PC-3 (cell line): ENCODE results near the gene MAPKBP1. TPM values are rescaled to one million over a fixed set of nuclear protein-coding genes. Genes with fewer than 3 reads are reported as not detected.

Experiments used
- ATAC-seq: fragments of 200-7000 bp; cut with Tn5 transposase; 2 replicates; pipeline ENCODE4 v1.9.1; 2020; ENCODE audit warnings: mild to moderate bottlenecking, moderate library complexity
- BruUV-seq: library from RNA; stranded (reverse); fragments of 400-500 nt; replicated peaks from 2 replicates; lab custom pipeline; 2021; lab: Mats Ljungman, UMichigan
- CTCF ChIA-PET: fragments of 300-600 bp; sonication (Branson Sonifier 250); formaldehyde crosslinking; loops from one replicate; lab custom pipeline; 2022; ENCODE audit warnings: antibody characterized with exemption; lab: Charles Lee
- POLR2A ChIA-PET: fragments of 300-600 bp; sonication (Branson Sonifier 250); formaldehyde crosslinking; loops from one replicate; lab custom pipeline; 2022; ENCODE audit warnings: antibody characterized with exemption; ENCODE audit not compliant: unreplicated experiment; lab: Charles Lee
- DNase-seq: peaks from one replicate; pipeline ENCODE4 v3.0.0-alpha.2; 2015
- H2AFZ ChIP-seq: fragments of 300-600 bp; sonication (generic); 2 replicates; pipeline ENCODE4 v1.6.0; 2016; ENCODE audit warnings: antibody characterized with exemption, low read length
- H3F3A ChIP-seq: fragments of 300-600 bp; sonication (generic); one replicate; pipeline ENCODE4 v1.6.0; 2017; ENCODE audit warnings: antibody characterized with exemption, low read length, control low read depth, mild to moderate bottlenecking; ENCODE audit not compliant: unreplicated experiment
- H3K27ac ChIP-seq: fragments of 300-600 bp; sonication (generic); 2 replicates; pipeline ENCODE4 v1.5.1; 2016; ENCODE audit warnings: mild to moderate bottlenecking, low read length
- H3K27me3 ChIP-seq: fragments of 300-600 bp; sonication (generic); 2 replicates; pipeline ENCODE4 v1.6.1; 2016; ENCODE audit warnings: low read length, mixed read lengths
- H3K36me3 ChIP-seq: fragments of 300-600 bp; sonication (generic); 2 replicates; pipeline ENCODE4 v1.6.1; 2016; ENCODE audit warnings: low read depth, mixed run types, low read length, mixed read lengths
- H3K4me1 ChIP-seq: fragments of 300-600 bp; sonication (generic); 2 replicates; pipeline ENCODE4 v1.5.1; 2016; ENCODE audit warnings: low read length; ENCODE audit not compliant: insufficient read depth
- H3K4me2 ChIP-seq: fragments of 300-600 bp; sonication (generic); 2 replicates; pipeline ENCODE4 v1.6.0; 2016; ENCODE audit warnings: low read length
- H3K4me3 ChIP-seq: fragments of 300-600 bp; sonication (generic); 2 replicates; pipeline ENCODE4 v1.5.1; 2016; ENCODE audit warnings: mild to moderate bottlenecking, low read length, mixed read lengths
- H3K79me2 ChIP-seq: fragments of 300-600 bp; sonication (generic); 2 replicates; pipeline ENCODE4 v1.6.1; 2017; ENCODE audit warnings: low read length, mixed read lengths
- H3K9ac ChIP-seq: fragments of 300-600 bp; sonication (generic); 2 replicates; pipeline ENCODE4 v1.6.0; 2016; ENCODE audit warnings: mild to moderate bottlenecking, low read length
- H3K9me2 ChIP-seq: fragments of 300-600 bp; sonication (generic); replicated peaks from 2 replicates; pipeline ENCODE4 v1.6.1; 2016; ENCODE audit warnings: mixed run types, low read length, mixed read lengths
- H3K9me3 ChIP-seq: fragments of 300-600 bp; sonication (generic); 2 replicates; pipeline ENCODE4 v1.6.1; 2016; ENCODE audit warnings: low read length, mixed read lengths
- H4K20me1 ChIP-seq: fragments of 300-600 bp; sonication (generic); 2 replicates; pipeline ENCODE4 v1.6.1; 2016; ENCODE audit warnings: low read length, mixed read lengths
- EZH2 ChIP-seq: fragments of 300-600 bp; sonication (generic); IDR thresholded peaks from one replicate; pipeline ENCODE4 v1.6.1; 2017; ENCODE audit warnings: antibody characterized with exemption, mild to moderate bottlenecking, low read length; ENCODE audit not compliant: unreplicated experiment
- EZH2phosphoT487 ChIP-seq: fragments of 300-600 bp; sonication (generic); IDR thresholded peaks from 2 replicates; pipeline ENCODE4 v1.6.1; 2018; ENCODE audit warnings: mild to moderate bottlenecking, antibody characterized with exemption, low read length, borderline replicate concordance
- intact Hi-C: fragments of 100-400 bp; cut with micrococcal nuclease; formaldehyde crosslinking; loops from 2 replicates; pipeline ENCODE4 v1.9.0; 2023
- total RNA-seq: library from RNA; depleted of rRNA; stranded (reverse); fragments of >200 nt; gene quantifications from 2 replicates; pipeline ENCODE4 v1.2.3, GENCODE V29; 2014
- TF ChIP-seq, protein P1 (sequence below): fragments of 300-600 bp; sonication (generic); conservative IDR thresholded peaks from 2 replicates; pipeline ENCODE4 v1.5.1; 2017; ENCODE audit warnings: antibody characterized with exemption, low read depth, mild to moderate bottlenecking, low read length

MAPKBP1 gene
- total RNA-seq, 1 experiment from 2014 or later: 29.1 TPM

DNA sequence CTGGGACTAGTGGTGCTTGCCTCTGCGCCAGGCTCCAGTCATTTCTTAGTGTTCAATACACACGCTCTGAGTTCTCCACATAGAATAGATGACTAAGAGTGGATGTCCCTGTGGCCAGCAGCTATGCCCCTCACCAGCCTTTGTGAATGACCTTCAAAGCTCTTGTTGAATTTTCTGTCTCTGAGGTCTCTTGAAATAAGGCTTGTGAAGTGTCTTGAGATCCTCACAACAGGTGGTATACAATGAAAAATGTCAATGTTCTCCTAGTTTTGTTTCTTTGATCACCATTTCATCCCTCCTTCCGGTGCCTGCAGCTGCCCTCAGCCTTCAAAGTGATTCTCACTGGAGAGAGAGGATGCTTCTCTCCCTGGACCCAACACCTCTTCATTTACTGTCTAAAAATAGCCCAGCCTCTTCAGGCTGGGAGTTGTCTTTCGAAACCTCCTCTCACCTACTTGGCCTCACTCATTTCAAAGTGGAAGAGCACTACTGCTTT lies 5.4 kb downstream of the MAPKBP1 start:
- no peak overlapping the region for H2AFZ ChIP-seq
- no peaks in the 10 kb centered on the region for H3K9me3 ChIP-seq
- 0 out of 2 replicates have a peak overlapping the region, but pooled peaks have one; percentile 3 for H3K4me2 ChIP-seq
- TF ChIP-seq EZH2phosphoT487 (no peak), EZH2 (no peak)
- TF ChIP-seq, protein P1, sequence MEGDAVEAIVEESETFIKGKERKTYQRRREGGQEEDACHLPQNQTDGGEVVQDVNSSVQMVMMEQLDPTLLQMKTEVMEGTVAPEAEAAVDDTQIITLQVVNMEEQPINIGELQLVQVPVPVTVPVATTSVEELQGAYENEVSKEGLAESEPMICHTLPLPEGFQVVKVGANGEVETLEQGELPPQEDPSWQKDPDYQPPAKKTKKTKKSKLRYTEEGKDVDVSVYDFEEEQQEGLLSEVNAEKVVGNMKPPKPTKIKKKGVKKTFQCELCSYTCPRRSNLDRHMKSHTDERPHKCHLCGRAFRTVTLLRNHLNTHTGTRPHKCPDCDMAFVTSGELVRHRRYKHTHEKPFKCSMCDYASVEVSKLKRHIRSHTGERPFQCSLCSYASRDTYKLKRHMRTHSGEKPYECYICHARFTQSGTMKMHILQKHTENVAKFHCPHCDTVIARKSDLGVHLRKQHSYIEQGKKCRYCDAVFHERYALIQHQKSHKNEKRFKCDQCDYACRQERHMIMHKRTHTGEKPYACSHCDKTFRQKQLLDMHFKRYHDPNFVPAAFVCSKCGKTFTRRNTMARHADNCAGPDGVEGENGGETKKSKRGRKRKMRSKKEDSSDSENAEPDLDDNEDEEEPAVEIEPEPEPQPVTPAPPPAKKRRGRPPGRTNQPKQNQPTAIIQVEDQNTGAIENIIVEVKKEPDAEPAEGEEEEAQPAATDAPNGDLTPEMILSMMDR: no peak
- CTCF ChIA-PET: no interaction called here
- no peaks in the 10 kb centered on the region for H3K9me2 ChIP-seq
- 0 out of 2 replicates have a peak, but pooled peaks cover 4% of the 10 kb centered on the region for H4K20me1 ChIP-seq
- H3K4me3 ChIP-seq: no peak overlapping the region
- intact Hi-C loops: loop anchor here (1.0 kb wide), 1 partner anchor 23 kb away; no protein-coding TSS in a partner anchor
- BruUV-seq: no TSS peak
- H3K36me3 ChIP-seq: 0 out of 2 replicates have a peak, but pooled peaks cover 4% of the 10 kb centered on the region
- H3K27me3 ChIP-seq: no peaks in the 10 kb centered on the region
- H3K9ac ChIP-seq: no peak overlapping the region
- POLR2A ChIA-PET: no interaction called here
- ATAC-seq: no peak
- H3K4me1 ChIP-seq: peaks cover 53% of the 10 kb centered on the region
- no peak for DNase-seq
- H3K79me2 ChIP-seq: peaks cover 92% of the 10 kb centered on the region
- no peak overlapping the region for H3K27ac ChIP-seq
- no peaks in the 10 kb centered on the region for H3F3A ChIP-seq

DNA sequence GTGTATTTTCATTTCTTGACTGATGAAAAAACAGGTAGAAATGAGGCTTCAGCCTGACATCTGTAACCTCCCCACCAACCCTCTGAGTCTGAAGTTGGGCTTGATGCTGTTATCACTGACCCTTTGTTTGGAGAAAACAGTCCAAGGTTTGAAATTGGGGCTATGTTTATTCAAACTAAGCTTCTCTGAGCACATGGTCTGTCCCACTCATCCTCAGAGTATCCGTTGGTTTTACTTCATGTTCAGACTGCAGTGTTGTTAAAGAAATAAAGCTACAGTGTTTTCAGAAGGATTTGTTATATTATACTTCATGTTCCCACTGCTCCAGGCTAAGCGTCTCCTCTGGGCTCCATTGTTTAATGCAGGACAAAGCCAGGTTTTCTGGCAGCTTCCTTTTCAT lies 6.0 kb downstream of the MAPKBP1 start:
- CTCF ChIA-PET: no interaction called here
- Histone ChIP-seq H3K36me3 (0 out of 2 replicates have a peak, but pooled peaks cover 4% of the 10 kb centered on the region), H3K9me3 (no peaks in the 10 kb centered on the region), H3K9me2 (no peaks in the 10 kb centered on the region), H3F3A (no peaks in the 10 kb centered on the region), H2AFZ (no peak overlapping the region), H3K4me2 (peak overlapping the region; percentile 3; the same call in 1 of the 2 replicates), H3K4me3 (no peak overlapping the region), H3K27ac (no peak overlapping the region), H3K27me3 (no peaks in the 10 kb centered on the region), H3K9ac (no peak overlapping the region), H4K20me1 (0 out of 2 replicates have a peak, but pooled peaks cover 4% of the 10 kb centered on the region), H3K79me2 (peaks cover 92% of the 10 kb centered on the region), H3K4me1 (peaks cover 48% of the 10 kb centered on the region)
- no TSS peak for BruUV-seq
- DNase-seq (no peak), ATAC-seq (no peak)
- POLR2A ChIA-PET: no interaction called here
- intact Hi-C loops: loop anchor here (1.0 kb wide), 1 partner anchor 22 kb away; no protein-coding TSS in a partner anchor
- no peak for TF ChIP-seq EZH2phosphoT487
- TF ChIP-seq, protein P1: no peak

DNA sequence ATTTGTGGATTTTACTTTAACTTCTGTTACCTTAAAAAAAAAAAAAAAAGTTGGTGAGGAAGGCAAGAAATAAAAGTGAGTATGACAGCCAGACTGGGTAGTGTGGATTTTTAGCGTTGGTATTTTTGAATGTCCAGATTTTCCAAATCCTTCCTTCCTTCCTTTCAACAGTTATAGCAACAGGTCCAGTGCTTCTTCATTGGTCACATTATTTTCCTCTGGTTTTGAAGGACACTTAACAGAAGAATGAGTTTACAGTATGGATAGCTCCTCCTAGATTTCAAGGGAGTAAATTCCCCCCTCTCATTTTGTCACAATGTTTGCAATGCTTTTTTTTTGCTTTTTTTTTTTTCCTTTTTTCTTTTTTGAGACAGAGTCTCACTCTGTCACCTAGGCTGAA lies 6.4 kb downstream of the MAPKBP1 start:
- DNase-seq: no peak
- Histone ChIP-seq H3K4me1 (peaks cover 44% of the 10 kb centered on the region), H4K20me1 (0 out of 2 replicates have a peak, but pooled peaks cover 4% of the 10 kb centered on the region), H3K27ac (no peak overlapping the region), H3K36me3 (0 out of 2 replicates have a peak, but pooled peaks cover 4% of the 10 kb centered on the region), H3K4me2 (no peak overlapping the region), H3F3A (no peaks in the 10 kb centered on the region), H2AFZ (no peak overlapping the region), H3K4me3 (no peak overlapping the region), H3K9ac (no peak overlapping the region), H3K9me3 (no peaks in the 10 kb centered on the region), H3K27me3 (no peaks in the 10 kb centered on the region), H3K79me2 (peaks cover 92% of the 10 kb centered on the region), H3K9me2 (no peaks in the 10 kb centered on the region)
- intact Hi-C loops: loop anchor here (1.0 kb wide), 1 partner anchor 22 kb away; no protein-coding TSS in a partner anchor
- POLR2A ChIA-PET: no interaction called here
- no peak for TF ChIP-seq EZH2phosphoT487
- TF ChIP-seq, protein P1: no peak
- TF ChIP-seq EZH2: no peak
- no peak for ATAC-seq
- BruUV-seq: no TSS peak
- CTCF ChIA-PET: no interaction called here
